ENCODE measurements around the gene LRRIQ4. TPM values are rescaled to one million over a fixed set of nuclear protein-coding genes. Genes with fewer than 3 reads are reported as not detected.

LRRIQ4 gene
- total RNA-seq, 1 donor from 2014 or later = not detected

DNA sequence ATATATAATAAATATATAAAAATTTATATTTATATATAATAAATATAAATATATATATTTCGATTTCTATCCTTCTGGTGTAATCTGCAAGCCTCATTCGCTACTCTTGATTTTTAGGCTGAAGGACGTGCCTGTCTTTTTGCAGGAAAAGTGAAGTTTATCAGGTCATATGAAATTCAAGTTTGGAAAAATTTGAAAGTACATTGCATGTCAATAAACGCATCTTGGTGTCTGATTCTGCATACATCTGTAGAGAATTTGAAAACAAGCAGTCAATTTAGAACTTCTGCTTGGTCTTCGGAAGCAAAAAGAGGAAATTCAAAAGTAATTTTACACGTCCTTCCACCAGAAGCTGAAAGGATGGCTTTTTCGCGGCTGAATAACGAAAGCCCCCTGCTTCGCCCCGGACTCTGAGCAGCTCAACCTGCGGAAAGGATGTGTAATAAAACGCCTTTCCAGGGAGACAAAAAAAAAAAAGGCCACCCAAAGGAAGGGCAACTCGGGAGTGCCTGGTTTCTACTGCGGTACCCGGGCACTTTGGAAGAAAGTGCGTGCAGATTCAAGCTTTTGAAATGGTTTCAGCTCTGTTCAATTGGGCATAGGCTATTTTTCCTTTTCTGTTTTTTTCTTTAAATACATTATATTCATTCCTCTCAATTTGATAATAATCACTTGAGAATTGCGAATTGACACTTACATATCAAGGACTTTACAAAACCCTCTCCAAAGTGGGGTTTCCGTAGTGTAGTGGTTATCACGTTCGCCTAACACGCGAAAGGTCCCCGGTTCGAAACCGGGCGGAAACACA, 41.0 kb upstream of the LRRIQ4 start:
- H3K27me3 Mint-ChIP-seq = peaks cover 12% of the 10 kb centered on the region
- H3K27ac Mint-ChIP-seq = peak overlapping the region; percentile 99
- peak overlapping the region; percentile 100 for H3K4me3 Mint-ChIP-seq
- H3K4me1 Mint-ChIP-seq (ENCODE audit: unreplicated experiment) = peaks cover 29% of the 10 kb centered on the region
- peaks cover 13% of the 10 kb centered on the region for H3K36me3 Mint-ChIP-seq
- DNase-seq (ENCODE audit: extremely low spot score, unreplicated experiment) = no peak
- H3K9me3 Mint-ChIP-seq = peaks cover under 1% of the 10 kb centered on the region
- TF ChIP-seq, protein P1, sequence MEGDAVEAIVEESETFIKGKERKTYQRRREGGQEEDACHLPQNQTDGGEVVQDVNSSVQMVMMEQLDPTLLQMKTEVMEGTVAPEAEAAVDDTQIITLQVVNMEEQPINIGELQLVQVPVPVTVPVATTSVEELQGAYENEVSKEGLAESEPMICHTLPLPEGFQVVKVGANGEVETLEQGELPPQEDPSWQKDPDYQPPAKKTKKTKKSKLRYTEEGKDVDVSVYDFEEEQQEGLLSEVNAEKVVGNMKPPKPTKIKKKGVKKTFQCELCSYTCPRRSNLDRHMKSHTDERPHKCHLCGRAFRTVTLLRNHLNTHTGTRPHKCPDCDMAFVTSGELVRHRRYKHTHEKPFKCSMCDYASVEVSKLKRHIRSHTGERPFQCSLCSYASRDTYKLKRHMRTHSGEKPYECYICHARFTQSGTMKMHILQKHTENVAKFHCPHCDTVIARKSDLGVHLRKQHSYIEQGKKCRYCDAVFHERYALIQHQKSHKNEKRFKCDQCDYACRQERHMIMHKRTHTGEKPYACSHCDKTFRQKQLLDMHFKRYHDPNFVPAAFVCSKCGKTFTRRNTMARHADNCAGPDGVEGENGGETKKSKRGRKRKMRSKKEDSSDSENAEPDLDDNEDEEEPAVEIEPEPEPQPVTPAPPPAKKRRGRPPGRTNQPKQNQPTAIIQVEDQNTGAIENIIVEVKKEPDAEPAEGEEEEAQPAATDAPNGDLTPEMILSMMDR (conservative IDR thresholded peaks at IDR 0.05) = no peak

GRCh38 chr3:169772305-169772896, 40.3 kb upstream of the LRRIQ4 start:
- Mint-ChIP-seq H3K27ac (peak overlapping the region; percentile 99), H3K9me3 (no peaks in the 10 kb centered on the region), H3K4me1 (ENCODE audit: unreplicated experiment) (peaks cover 29% of the 10 kb centered on the region), H3K4me3 (peak overlapping the region; percentile 100), H3K27me3 (peaks cover 12% of the 10 kb centered on the region), H3K36me3 (peaks cover 19% of the 10 kb centered on the region)
- no peak for DNase-seq (ENCODE audit: extremely low spot score, unreplicated experiment)
- TF ChIP-seq, protein P1 (conservative IDR thresholded peaks at IDR 0.05) = no peak

DNA sequence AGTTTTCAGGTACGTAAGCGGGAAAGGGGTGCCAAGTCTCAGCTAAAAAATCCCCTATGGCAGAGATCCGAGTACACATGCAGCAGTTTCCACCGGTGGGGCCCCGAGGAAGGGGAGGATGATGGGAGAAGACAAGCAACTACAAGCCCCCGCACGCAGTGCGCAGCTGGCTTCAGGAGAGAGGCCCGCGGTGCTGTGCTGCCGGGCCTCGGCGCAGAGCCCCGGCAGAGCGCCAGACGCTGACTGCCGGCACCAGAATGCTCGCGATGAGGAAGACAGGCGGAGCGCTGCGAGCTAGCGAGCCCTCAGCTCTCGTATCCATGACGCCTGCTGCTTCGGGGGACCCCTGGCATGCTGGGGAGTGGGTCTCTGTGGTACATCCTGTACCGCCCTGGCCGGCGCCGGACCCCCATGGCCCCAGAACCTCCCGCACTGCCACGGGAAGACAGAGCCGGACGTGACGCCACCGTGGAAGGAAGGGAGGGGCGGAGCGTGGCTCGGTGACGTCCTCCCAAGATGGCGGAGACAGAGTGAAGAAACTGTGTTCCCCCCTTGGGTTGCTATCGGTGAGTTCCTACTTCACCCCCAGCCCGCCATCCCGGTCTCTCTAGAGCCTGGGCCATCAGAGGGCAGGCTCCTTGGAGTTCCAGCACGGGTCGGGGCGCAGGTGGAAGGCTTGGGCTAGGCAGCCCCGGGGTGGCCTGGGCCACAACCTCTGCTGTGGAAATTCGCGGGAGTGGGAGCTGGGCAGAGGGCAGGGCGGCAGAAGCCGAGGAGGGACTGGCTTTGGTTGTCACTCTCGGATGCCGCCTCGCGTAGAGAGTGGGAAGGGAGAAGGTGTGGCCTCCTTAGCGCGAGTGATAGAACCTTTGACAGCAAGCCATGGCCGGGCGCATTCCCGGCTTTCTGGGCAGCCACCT, 39.5 kb upstream of the LRRIQ4 start, which contains the start of gene MYNN:
TSS of gene MYNN (plus strand) at position 500 of the 920 bp plus-strand sequence. CDS start 900 bp downstream, outside the sequence.
- peaks cover 12% of the 10 kb centered on the region for H3K27me3 Mint-ChIP-seq
- peaks cover 21% of the 10 kb centered on the region for H3K36me3 Mint-ChIP-seq
- peak within 1 kb of the TSS; percentile 100 for H3K4me3 Mint-ChIP-seq
- peak within 1 kb of the TSS; percentile 99 for H3K27ac Mint-ChIP-seq
- no peaks in the 10 kb centered on the region for H3K9me3 Mint-ChIP-seq
- peaks cover 29% of the 10 kb centered on the region for H3K4me1 Mint-ChIP-seq (ENCODE audit: unreplicated experiment)
- DNase-seq (ENCODE audit: extremely low spot score, unreplicated experiment) = peak; percentile 89
- TF ChIP-seq, protein P1 (conservative IDR thresholded peaks at IDR 0.05) = no peak

- TF ChIP-seq, protein P1 (conservative IDR thresholded peaks at IDR 0.05) = no peak
Measured at GRCh38 chr3:169774186-169774585, 38.5 kb upstream of the LRRIQ4 start.

DNA sequence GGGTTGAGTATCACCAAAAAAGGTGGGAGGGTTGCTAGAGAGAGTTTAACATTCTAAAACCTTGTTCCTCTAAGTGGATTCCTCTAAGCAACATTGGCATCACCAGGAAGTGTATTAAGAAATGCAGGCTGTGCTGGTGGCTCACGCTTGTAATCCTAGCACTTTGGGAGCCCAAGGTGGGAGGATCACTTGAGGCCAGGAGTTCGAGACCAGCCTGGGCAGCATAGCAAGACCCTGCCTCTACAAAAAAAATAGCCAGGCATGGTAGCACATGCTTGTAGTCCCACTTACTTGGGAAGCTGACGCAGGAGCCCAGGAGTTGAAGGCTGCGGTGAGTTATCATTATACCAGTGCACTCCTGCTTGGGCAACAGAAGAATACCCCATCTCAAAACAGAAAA, 34.8 kb upstream of the LRRIQ4 start:
- DNase-seq (ENCODE audit: extremely low spot score, unreplicated experiment) = no peak
- TF ChIP-seq, protein P1 (conservative IDR thresholded peaks at IDR 0.05) = no peak
- Mint-ChIP-seq H3K27ac (no peak overlapping the region), H3K9me3 (no peaks in the 10 kb centered on the region), H3K36me3 (peaks cover 41% of the 10 kb centered on the region), H3K27me3 (no peaks in the 10 kb centered on the region), H3K4me1 (ENCODE audit: unreplicated experiment) (peaks cover 17% of the 10 kb centered on the region), H3K4me3 (no peak overlapping the region)

More at GRCh38 chr3:169774186-169774585, 38.5 kb upstream of the LRRIQ4 start:
- peak overlapping the region; percentile 99 for H3K27ac Mint-ChIP-seq
- H3K27me3 Mint-ChIP-seq = peaks cover 12% of the 10 kb centered on the region
- peaks cover 29% of the 10 kb centered on the region for H3K4me1 Mint-ChIP-seq (ENCODE audit: unreplicated experiment)
- H3K36me3 Mint-ChIP-seq = peaks cover 27% of the 10 kb centered on the region
- H3K9me3 Mint-ChIP-seq = no peaks in the 10 kb centered on the region
- DNase-seq (ENCODE audit: extremely low spot score, unreplicated experiment) = no peak
- H3K4me3 Mint-ChIP-seq = peak overlapping the region; percentile 100
